HepG2 (cell line): ENCODE data around the gene TBX21. TPM values are rescaled to one million over a fixed set of nuclear protein-coding genes. Genes with fewer than 3 reads are reported as not detected.
"Not testable (repeated sequence)": the region's sequence is repeated elsewhere in the genome, so short reads cannot be mapped to it uniquely, and the experiment has no call there.

Experiments used
- ATAC-seq: fragments of 200-7000 bp; cut with Tn5 transposase; 3 replicates; pipeline ENCODE4 v1.9.1; 2020; ENCODE audit warnings: mild to moderate bottlenecking, moderate library complexity
- BruUV-seq: library from RNA; stranded (reverse); fragments of 400-500 nt; replicated peaks from 2 replicates; lab custom pipeline; 2021; lab: Mats Ljungman, UMichigan
- CTCF ChIA-PET: fragments of 300-600 bp; formaldehyde crosslinking; extraction: SDS; loops from one replicate; lab custom pipeline; 2021; ENCODE audit warnings: low total read pairs, inconsistent platforms, low intra/inter-chr PET ratio; lab: Yijun Ruan, JAX
- POLR2A ChIA-PET: fragments of 350-600 bp; sonication (Branson Sonifier 250); formaldehyde crosslinking; loops from one replicate; lab custom pipeline; 2020; ENCODE audit warnings: antibody characterized with exemption, inconsistent platforms; lab: Yijun Ruan, JAX
- DNase-seq: peaks from one replicate; pipeline ENCODE4 v3.0.0-alpha.2; 2015; ENCODE audit warnings: low spot score
- FAIRE-seq: peaks from 3 replicates; lab custom pipeline; 2011; peaks lifted over from hg19 to GRCh38; lab: Jason Lieb, UNC
- H2AFZ ChIP-seq: one replicate; pipeline ENCODE4 v1.6.1; 2011; ENCODE audit warnings: low read length, inconsistent platforms
- H3K27ac ChIP-seq: fragments of 300-600 bp; 3 replicates; pipeline ENCODE4 v1.8.0; 2011; ENCODE audit warnings: mixed run types, mild to moderate bottlenecking, mixed read lengths, low read length, inconsistent platforms; ENCODE audit not compliant: insufficient read depth; ENCODE audit errors: extremely low read length
- H3K27me3 ChIP-seq, 2 experiments: fragments of 200-600 bp in 1 of 2; 2 replicates in 1 of 2; 3 replicates in 1 of 2; pipeline versions ENCODE4 v1.6.0 to v1.8.0; 2011; ENCODE audit warnings: low read length in 2 of 2, mild to moderate bottlenecking in 2 of 2, moderate library complexity in 2 of 2, inconsistent platforms in 1 of 2; ENCODE audit not compliant: insufficient read depth in 2 of 2, control insufficient read depth in 1 of 2
- H3K36me3 ChIP-seq, 2 experiments: fragments of 200-600 bp in 1 of 2; replicated peaks in 1 of 2; 2 replicates in 1 of 2; 3 replicates in 1 of 2; pipeline versions ENCODE4 v1.5.1 to v1.8.0; 2011; ENCODE audit warnings: low read length in 2 of 2, inconsistent platforms in 1 of 2; ENCODE audit not compliant: insufficient read depth in 2 of 2, control insufficient read depth in 1 of 2
- H3K4me1 ChIP-seq: 2 replicates; pipeline ENCODE4 v1.5.1; 2012; ENCODE audit warnings: low read length, inconsistent platforms; ENCODE audit not compliant: insufficient read depth
- H3K4me2 ChIP-seq: 2 replicates; pipeline ENCODE4 v1.6.0; 2011; ENCODE audit warnings: low read depth, low read length, inconsistent platforms
- H3K4me3 ChIP-seq, 3 experiments: fragments of 200-600 bp in 1 of 3; sonication (generic), shearing (Covaris generic) in 1 of 3; replicated peaks in 1 of 3; 2 replicates each; pipeline ENCODE4 v1.5.1; 2011 to 2016; ENCODE audit warnings: low read length in 3 of 3, inconsistent platforms in 2 of 3, low read depth in 2 of 3, mild to moderate bottlenecking in 2 of 3, control low read depth in 1 of 3, mixed read lengths in 1 of 3; ENCODE audit not compliant: insufficient read depth in 1 of 3
- H3K79me2 ChIP-seq: one replicate; pipeline ENCODE4 v1.6.1; 2011; ENCODE audit warnings: low read length, inconsistent platforms; ENCODE audit not compliant: insufficient read depth
- H3K9ac ChIP-seq: 2 replicates; pipeline ENCODE4 v1.6.0; 2011; ENCODE audit warnings: mild to moderate bottlenecking, low read depth, low read length, inconsistent platforms; ENCODE audit not compliant: insufficient read depth
- H3K9me3 ChIP-seq: 2 replicates; pipeline ENCODE4 v1.5.1; 2012; ENCODE audit warnings: mild to moderate bottlenecking, low read length
- H4K20me1 ChIP-seq: 2 replicates; pipeline ENCODE4 v1.6.0; 2011; ENCODE audit warnings: inconsistent platforms, mild to moderate bottlenecking, low read length, moderate library complexity; ENCODE audit not compliant: insufficient read depth
- CREB1 ChIP-seq, 2 experiments: fragments of 450-650 bp in 1 of 2; IDR thresholded peaks; 2 replicates each; pipeline ENCODE4 v1.6.1; 2016 to 2017; ENCODE audit warnings: control low read depth in 1 of 2, mild to moderate bottlenecking in 1 of 2, missing compliant biosample characterization in 1 of 2, missing genetic modification characterization in 1 of 2
- IKZF1 ChIP-seq: fragments of 450-650 bp; IDR thresholded peaks from 2 replicates; pipeline ENCODE4 v1.7.1; 2016
- POLR2G ChIP-seq: fragments of 200-400 bp; formaldehyde crosslinking; IDR thresholded peaks from 2 replicates; pipeline ENCODE4 v1.6.1; 2018; ENCODE audit warnings: mild to moderate bottlenecking, low read depth, low read length, moderate library complexity
- WGBS: methylation state at CpG from one replicate; pipeline ENCODE4 v1.1.6; 2017; ENCODE audit warnings: low lambda C conversion rate; 5-methylcytosine and 5-hydroxymethylcytosine counted together
- in situ Hi-C: cut with HindIII; loops from 2 replicates; pipeline ENCODE4 v1.10.0; 2017; ENCODE audit warnings: low pct_unique_long_range_greater_than_20kb; ENCODE audit not compliant: extremely low pct_ligation_motif_present
- intact Hi-C: fragments of 100-400 bp; cut with micrococcal nuclease; formaldehyde crosslinking; loops from one replicate; pipeline ENCODE4 v1.10.0; 2022; ENCODE audit not compliant: unreplicated experiment
- polyA plus RNA-seq, 8 experiments: library from polyadenylated mRNA; depleted of rRNA in 3 of 8; stranded (reverse) in 7 of 8; unstranded in 1 of 8; fragments of >200 nt; fragmentation: Illumina TruSeq in 4 of 8; extraction: Trizol in 4 of 8; gene quantifications; 2 replicates each; pipeline versions ENCODE4 v1.2.1 to v1.2.3, GENCODE V29; 2011 to 2016; ENCODE audit warnings: low read depth in 4 of 8, missing spikeins in 1 of 8, mixed read lengths in 1 of 8; ENCODE audit not compliant: insufficient read depth in 1 of 8
- total RNA-seq, 5 experiments: library from RNA; depleted of rRNA; stranded (reverse); fragments of >200 nt; fragmentation: Illumina TruSeq; extraction: Trizol; gene quantifications; 2 replicates each; pipeline ENCODE4 v1.2.3, GENCODE V29; 2016; ENCODE audit warnings: low read depth in 1 of 5

The TBX21 gene
- total and polyA plus RNA-seq, 2 of the 13 experiments (the other 11 are each of a cell fraction or from before 2014, with no cell fraction given) = not detected

- H2AFZ ChIP-seq, H3K79me2 ChIP-seq, H3K27ac ChIP-seq, H3K9me3 ChIP-seq, CTCF ChIA-PET, H3K9ac ChIP-seq, intact Hi-C loops, H3K4me3 ChIP-seq, POLR2A ChIA-PET, in situ Hi-C loops, FAIRE-seq, DNase-seq, BruUV-seq, H3K4me2 ChIP-seq, ATAC-seq, H3K36me3 ChIP-seq, H4K20me1 ChIP-seq: not testable (repeated sequence)
- Histone ChIP-seq H3K27me3 (peaks cover 12 to 79% of the 10 kb centered on the region in 2 experiments; a peak in 4 of 5 replicates), H3K4me1 (peaks cover 12% of the 10 kb centered on the region; the same call in 1 of the 2 replicates)
- WGBS = 70% methylated on average over 12 of the region's 12 CpGs
Measured at GRCh38 chr17:47739945-47740344, 6.9 kb downstream of the TBX21 start.

- H3K27me3 ChIP-seq = peaks cover 5 to 78% of the 10 kb centered on the region in 2 experiments; a peak in 4 of 5 replicates
- 0 out of 2 replicates have a peak, but pooled peaks have one; percentile 78 for TF ChIP-seq IKZF1
- 0 out of 2 replicates have a peak, but pooled peaks have one; percentile 39 for TF ChIP-seq CREB1 (IDR thresholded peaks at IDR 0.05)
- no peak for TF ChIP-seq CREB1 (CRISPR knock-in tag; IDR thresholded peaks at IDR 0.05)
- no peak for TF ChIP-seq POLR2G
- peak; percentile 12; the same call in 2 of the 3 replicates for ATAC-seq
Measured at GRCh38 chr17:47741109-47741792, 8.2 kb downstream of the TBX21 start.

More at GRCh38 chr17:47741109-47741792, 8.2 kb downstream of the TBX21 start:
- H3K4me1 ChIP-seq = peaks cover 12% of the 10 kb centered on the region; the same call in 1 of the 2 replicates
- no peak for FAIRE-seq
- WGBS = 46% methylated on average over 11 of the region's 11 CpGs
- H3K4me3 ChIP-seq = no peak overlapping the region
- H3K27ac ChIP-seq = no peak overlapping the region
- H3K79me2 ChIP-seq = no peaks in the 10 kb centered on the region
- POLR2A ChIA-PET = interaction anchor here (0.9 kb wide), 1 partner anchor 8 kb away, joined by 3 read pairs; the partner anchor contains the start of gene TBX21
- no peaks in the 10 kb centered on the region for H3K9me3 ChIP-seq
- CTCF ChIA-PET = interaction anchor here (2.4 kb wide), 1 partner anchor 77 kb away, joined by 8 read pairs; no protein-coding TSS in a partner anchor
- no peak for DNase-seq
- no peak overlapping the region for H3K9ac ChIP-seq
- intact Hi-C loops = no loop called here
- in situ Hi-C loops = no loop called here
- no peak overlapping the region for H2AFZ ChIP-seq
- no peaks in the 10 kb centered on the region; the same call in 1 of the 2 replicates for H4K20me1 ChIP-seq
- no peak overlapping the region; the same call in 1 of the 2 replicates for H3K4me2 ChIP-seq
- H3K36me3 ChIP-seq = no peaks in the 10 kb centered on the region
- no TSS peak for BruUV-seq
